PC-3 (cell line): ENCODE measurements around the gene GPX4. TPM values are rescaled to one million over a fixed set of nuclear protein-coding genes. Genes with fewer than 3 reads are reported as not detected.
A peak's percentile ranks its signal among the peaks of the same experiment; 100 is the strongest.

Experiments used
- ATAC-seq: fragments of 200-7000 bp; cut with Tn5 transposase; 2 replicates; pipeline ENCODE4 v1.9.1; 2020; ENCODE audit warnings: mild to moderate bottlenecking, moderate library complexity
- BruUV-seq: library from RNA; stranded (reverse); fragments of 400-500 nt; replicated peaks from 2 replicates; lab custom pipeline; 2021; lab: Mats Ljungman, UMichigan
- CTCF ChIA-PET: fragments of 300-600 bp; sonication (Branson Sonifier 250); formaldehyde crosslinking; loops from one replicate; lab custom pipeline; 2022; ENCODE audit warnings: antibody characterized with exemption; lab: Charles Lee
- POLR2A ChIA-PET: fragments of 300-600 bp; sonication (Branson Sonifier 250); formaldehyde crosslinking; loops from one replicate; lab custom pipeline; 2022; ENCODE audit warnings: antibody characterized with exemption; ENCODE audit not compliant: unreplicated experiment; lab: Charles Lee
- DNase-seq: peaks from one replicate; pipeline ENCODE4 v3.0.0-alpha.2; 2015
- H2AFZ ChIP-seq: fragments of 300-600 bp; sonication (generic); 2 replicates; pipeline ENCODE4 v1.6.0; 2016; ENCODE audit warnings: antibody characterized with exemption, low read length
- H3F3A ChIP-seq: fragments of 300-600 bp; sonication (generic); one replicate; pipeline ENCODE4 v1.6.0; 2017; ENCODE audit warnings: antibody characterized with exemption, low read length, control low read depth, mild to moderate bottlenecking; ENCODE audit not compliant: unreplicated experiment
- H3K27ac ChIP-seq: fragments of 300-600 bp; sonication (generic); 2 replicates; pipeline ENCODE4 v1.5.1; 2016; ENCODE audit warnings: mild to moderate bottlenecking, low read length
- H3K27me3 ChIP-seq: fragments of 300-600 bp; sonication (generic); 2 replicates; pipeline ENCODE4 v1.6.1; 2016; ENCODE audit warnings: low read length, mixed read lengths
- H3K36me3 ChIP-seq: fragments of 300-600 bp; sonication (generic); 2 replicates; pipeline ENCODE4 v1.6.1; 2016; ENCODE audit warnings: low read depth, mixed run types, low read length, mixed read lengths
- H3K4me1 ChIP-seq: fragments of 300-600 bp; sonication (generic); 2 replicates; pipeline ENCODE4 v1.5.1; 2016; ENCODE audit warnings: low read length; ENCODE audit not compliant: insufficient read depth
- H3K4me2 ChIP-seq: fragments of 300-600 bp; sonication (generic); 2 replicates; pipeline ENCODE4 v1.6.0; 2016; ENCODE audit warnings: low read length
- H3K4me3 ChIP-seq: fragments of 300-600 bp; sonication (generic); 2 replicates; pipeline ENCODE4 v1.5.1; 2016; ENCODE audit warnings: mild to moderate bottlenecking, low read length, mixed read lengths
- H3K79me2 ChIP-seq: fragments of 300-600 bp; sonication (generic); 2 replicates; pipeline ENCODE4 v1.6.1; 2017; ENCODE audit warnings: low read length, mixed read lengths
- H3K9ac ChIP-seq: fragments of 300-600 bp; sonication (generic); 2 replicates; pipeline ENCODE4 v1.6.0; 2016; ENCODE audit warnings: mild to moderate bottlenecking, low read length
- H3K9me2 ChIP-seq: fragments of 300-600 bp; sonication (generic); replicated peaks from 2 replicates; pipeline ENCODE4 v1.6.1; 2016; ENCODE audit warnings: mixed run types, low read length, mixed read lengths
- H3K9me3 ChIP-seq: fragments of 300-600 bp; sonication (generic); 2 replicates; pipeline ENCODE4 v1.6.1; 2016; ENCODE audit warnings: low read length, mixed read lengths
- H4K20me1 ChIP-seq: fragments of 300-600 bp; sonication (generic); 2 replicates; pipeline ENCODE4 v1.6.1; 2016; ENCODE audit warnings: low read length, mixed read lengths
- CTCF ChIP-seq: fragments of 300-600 bp; sonication (generic); conservative IDR thresholded peaks from 2 replicates; pipeline ENCODE4 v1.5.1; 2017; ENCODE audit warnings: antibody characterized with exemption, low read depth, mild to moderate bottlenecking, low read length
- EZH2 ChIP-seq: fragments of 300-600 bp; sonication (generic); IDR thresholded peaks from one replicate; pipeline ENCODE4 v1.6.1; 2017; ENCODE audit warnings: antibody characterized with exemption, mild to moderate bottlenecking, low read length; ENCODE audit not compliant: unreplicated experiment
- EZH2phosphoT487 ChIP-seq: fragments of 300-600 bp; sonication (generic); IDR thresholded peaks from 2 replicates; pipeline ENCODE4 v1.6.1; 2018; ENCODE audit warnings: mild to moderate bottlenecking, antibody characterized with exemption, low read length, borderline replicate concordance
- intact Hi-C: fragments of 100-400 bp; cut with micrococcal nuclease; formaldehyde crosslinking; loops from 2 replicates; pipeline ENCODE4 v1.9.0; 2023
- total RNA-seq: library from RNA; depleted of rRNA; stranded (reverse); fragments of >200 nt; gene quantifications from 2 replicates; pipeline ENCODE4 v1.2.3, GENCODE V29; 2014

Gene GPX4
- total RNA-seq, 1 experiment from 2014 or later: 644 TPM

GRCh38 chr19:1068009-1069001 lies 35.5 kb upstream of the GPX4 start:
- CTCF ChIA-PET: no interaction called here
- no TSS peak for BruUV-seq

GRCh38 chr19:1069009-1069779 lies 34.6 kb upstream of the GPX4 start:
- POLR2A ChIA-PET: no interaction called here
- Histone ChIP-seq H3K27ac (no peak overlapping the region), H4K20me1 (no peaks in the 10 kb centered on the region), H3K9me2 (no peaks in the 10 kb centered on the region), H3K9me3 (no peaks in the 10 kb centered on the region), H3K79me2 (0 out of 2 replicates have a peak, but pooled peaks cover 4% of the 10 kb centered on the region), H3K4me1 (peaks cover 18% of the 10 kb centered on the region), H3K4me3 (no peak overlapping the region), H2AFZ (no peak overlapping the region), H3F3A (no peaks in the 10 kb centered on the region), H3K9ac (no peak overlapping the region), H3K27me3 (no peaks in the 10 kb centered on the region), H3K4me2 (no peak overlapping the region), H3K36me3 (no peaks in the 10 kb centered on the region)
- intact Hi-C loops: loop anchor here (5.0 kb wide), 1 partner anchor 33 kb away; the partner anchor contains the start of gene GPX4
- no peak for TF ChIP-seq EZH2phosphoT487
- TF ChIP-seq EZH2: no peak
- no peak for TF ChIP-seq CTCF
- no peak for ATAC-seq
- DNase-seq: no peak
- CTCF ChIA-PET: no interaction called here
- no TSS peak for BruUV-seq

More at GRCh38 chr19:1068009-1069001, 35.5 kb upstream of the GPX4 start:
- POLR2A ChIA-PET: no interaction called here
- Histone ChIP-seq H3K4me2 (peak overlapping the region; percentile 87), H3K4me1 (peaks cover 18% of the 10 kb centered on the region), H3K36me3 (no peaks in the 10 kb centered on the region), H3F3A (no peaks in the 10 kb centered on the region), H3K9me2 (no peaks in the 10 kb centered on the region), H3K27ac (no peak overlapping the region), H4K20me1 (no peaks in the 10 kb centered on the region), H2AFZ (no peak overlapping the region), H3K9ac (peak overlapping the region; percentile 49; the same call in 1 of the 2 replicates), H3K9me3 (no peaks in the 10 kb centered on the region), H3K4me3 (peak overlapping the region; percentile 73), H3K27me3 (no peaks in the 10 kb centered on the region), H3K79me2 (0 out of 2 replicates have a peak, but pooled peaks cover 4% of the 10 kb centered on the region)
- intact Hi-C loops: loop anchor here (5.0 kb wide), 1 partner anchor 34 kb away; the partner anchor contains the start of gene GPX4
- DNase-seq (no peak), ATAC-seq (no peak)
- TF ChIP-seq CTCF (no peak), EZH2 (no peak), EZH2phosphoT487 (no peak)
